Activated naive CD4-positive, alpha-beta T cell treated with anti-CD3 and anti-CD28 coated beads for 36 hours (primary cell): ENCODE results near the gene SLC30A1. TPM values are rescaled to one million over a fixed set of nuclear protein-coding genes. Genes with fewer than 3 reads are reported as not detected.
"Not testable (repeated sequence)": the region's sequence is repeated elsewhere in the genome, so short reads cannot be mapped to it uniquely, and the experiment has no call there.

Experiments used
- CTCF ChIA-PET: fragments of 350-600 bp; sonication (Branson Sonifier 250); formaldehyde crosslinking; loops from one replicate; lab custom pipeline; 2021; ENCODE audit warnings: antibody characterized with exemption; lab: Charles Lee
- DNase-seq: peaks from one replicate; pipeline ENCODE4 v3.0.0-alpha.2; 2020
- H3K27ac Mint-ChIP-seq: one replicate; pipeline ENCODE4 v1.8.0; 2021; ENCODE audit warnings: mild to moderate bottlenecking, mixed read lengths
- H3K27me3 Mint-ChIP-seq: one replicate; pipeline ENCODE4 v1.8.0; 2021; ENCODE audit warnings: low read depth, mixed read lengths
- H3K36me3 Mint-ChIP-seq: one replicate; pipeline ENCODE4 v1.8.0; 2021; ENCODE audit warnings: low read depth, mixed read lengths
- H3K4me1 Mint-ChIP-seq: one replicate; pipeline ENCODE4 v1.8.0; 2021; ENCODE audit warnings: low read depth, mixed read lengths
- H3K4me3 Mint-ChIP-seq: one replicate; pipeline ENCODE4 v1.8.0; 2021; ENCODE audit warnings: mild to moderate bottlenecking, moderate library complexity, mixed read lengths
- H3K9me3 Mint-ChIP-seq: one replicate; pipeline ENCODE4 v1.8.0; 2021; ENCODE audit warnings: mixed read lengths
- intact Hi-C: fragments of 100-400 bp; cut with micrococcal nuclease; formaldehyde crosslinking; loops from one replicate; pipeline ENCODE4 v1.15.1; 2023
- total RNA-seq, 2 experiments: library from RNA; stranded (reverse); gene quantifications; one replicate each; pipeline ENCODE4 v1.2.3, GENCODE V29; 2021

The SLC30A1 gene
- total RNA-seq, 2 experiments from 2014 or later, result 4.4 to 4.7 TPM

DNA sequence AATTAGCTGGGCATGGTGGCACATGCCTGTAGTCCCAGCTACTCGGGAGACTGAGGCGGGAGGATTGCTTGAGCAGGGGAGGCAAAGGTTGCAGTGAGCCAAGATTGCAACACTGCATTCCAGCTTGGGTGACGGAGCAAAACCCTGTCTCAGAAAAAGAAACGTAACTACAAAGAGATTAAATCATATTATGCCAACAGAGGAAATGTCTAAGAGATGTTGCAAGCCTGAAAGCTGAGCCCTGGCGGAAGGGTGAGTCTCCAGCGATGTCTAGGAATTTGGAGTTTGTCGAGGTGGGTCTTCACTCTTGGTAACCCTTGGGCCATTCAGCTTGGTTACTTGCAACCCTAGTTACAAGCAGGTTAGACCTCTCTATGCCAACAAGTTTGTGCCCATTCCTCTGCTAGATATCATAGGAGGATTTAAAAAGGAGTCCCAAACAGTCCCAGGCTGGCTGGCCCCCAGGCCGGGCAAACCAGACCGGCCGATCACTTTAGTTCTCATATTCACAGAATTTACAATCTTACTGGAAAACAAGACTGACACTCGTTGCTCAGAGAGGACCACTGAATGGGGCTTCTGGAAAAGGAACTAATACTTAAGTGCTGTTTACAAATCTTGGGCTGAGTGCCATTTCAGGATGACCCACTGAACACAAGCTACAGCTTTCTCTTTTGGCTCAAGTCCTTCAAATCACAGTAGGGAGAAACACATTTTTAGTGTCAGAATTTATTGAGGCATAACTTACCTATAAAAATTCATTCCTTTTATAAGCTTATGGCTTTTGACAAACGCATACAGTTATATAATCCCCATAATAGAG lies 27.1 kb downstream of the SLC30A1 start:
- Mint-ChIP-seq H3K27ac (no peak overlapping the region), H3K27me3 (peaks cover 2% of the 10 kb centered on the region), H3K4me1 (no peaks in the 10 kb centered on the region), H3K9me3 (no peaks in the 10 kb centered on the region), H3K36me3 (no peaks in the 10 kb centered on the region), H3K4me3 (no peak overlapping the region)
- CTCF ChIA-PET, result interaction anchor here (0.6 to 1.1 kb wide), 2 partner anchors 38 to 188 kb away, joined by 3 read pairs; no protein-coding TSS in a partner anchor
- intact Hi-C loops, result no loop called here
- no peak for DNase-seq

DNA sequence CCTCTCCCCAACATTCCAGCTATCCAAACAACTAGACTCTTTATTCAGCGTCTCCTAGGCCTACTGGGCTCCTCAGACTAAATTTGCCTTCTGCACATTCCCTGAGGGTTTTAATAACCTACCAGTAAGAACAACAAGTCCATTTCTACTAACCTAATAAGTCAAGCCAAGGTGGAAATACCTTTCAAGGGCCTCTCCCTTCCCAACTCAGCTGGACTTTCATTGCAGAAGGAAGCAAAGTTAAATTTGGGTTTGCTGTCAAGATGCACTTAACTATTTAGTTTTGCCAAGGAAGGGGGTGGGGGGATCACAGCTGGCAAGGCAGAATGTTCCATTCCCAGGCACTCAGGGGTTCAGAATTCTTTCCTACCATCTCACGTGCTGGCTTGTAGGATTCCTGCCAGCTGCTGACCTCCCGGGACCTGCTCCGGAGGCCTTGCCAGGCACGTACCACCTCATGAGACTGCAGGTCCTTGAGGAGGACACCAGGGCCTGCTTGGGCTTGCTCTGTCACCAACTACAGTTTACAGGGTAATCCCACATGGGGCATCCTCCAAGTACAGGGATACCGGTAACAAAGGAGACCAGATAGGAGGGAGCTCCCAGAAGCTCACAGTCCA lies 29.8 kb downstream of the SLC30A1 start:
- Mint-ChIP-seq H3K4me3 (no peak overlapping the region), H3K4me1 (no peaks in the 10 kb centered on the region), H3K36me3 (no peaks in the 10 kb centered on the region), H3K27ac (no peak overlapping the region), H3K9me3 (no peaks in the 10 kb centered on the region), H3K27me3 (peaks cover 4% of the 10 kb centered on the region)
- DNase-seq, result no peak
- intact Hi-C loops, result no loop called here
- CTCF ChIA-PET, result no interaction called here

DNA sequence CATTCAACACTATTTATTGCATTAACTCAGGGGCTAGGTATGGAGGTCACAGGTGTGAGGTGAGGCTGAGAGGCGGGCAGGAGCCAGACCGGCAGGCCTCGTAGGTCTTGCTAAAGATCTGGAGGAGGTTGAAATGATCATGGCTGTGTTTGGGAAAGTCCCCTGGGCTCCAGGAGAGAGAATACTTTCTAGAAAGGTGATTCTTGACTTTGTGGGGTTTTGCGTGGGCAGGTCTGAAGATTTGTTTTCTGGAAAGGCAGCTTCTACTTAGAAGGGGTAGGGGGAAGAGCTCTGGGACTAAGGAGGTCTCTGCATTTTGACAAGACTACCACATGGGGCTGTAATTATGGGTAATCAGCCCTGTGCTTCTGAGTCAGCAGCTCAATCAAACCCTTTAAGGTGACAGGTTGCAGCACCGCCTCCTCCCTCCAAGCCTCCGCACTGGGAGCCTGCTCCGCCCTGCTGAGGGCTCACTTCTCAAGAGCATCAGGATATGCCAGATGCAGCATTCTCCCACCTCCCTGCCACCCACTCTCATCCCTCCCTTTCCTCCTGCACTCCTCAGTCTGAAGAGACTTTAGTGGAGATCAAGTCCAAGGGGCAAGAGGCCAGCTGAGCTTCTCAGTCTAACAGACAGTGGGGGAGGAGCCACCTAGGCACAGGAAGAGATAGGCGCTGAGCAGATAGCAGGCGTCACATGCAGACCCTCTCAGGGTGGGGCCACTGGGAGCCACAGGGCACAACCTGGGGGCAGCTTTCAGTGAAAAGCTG lies 30.5 kb downstream of the SLC30A1 start:
- Mint-ChIP-seq H3K9me3 (no peaks in the 10 kb centered on the region), H3K36me3 (no peaks in the 10 kb centered on the region), H3K27me3 (peaks cover 4% of the 10 kb centered on the region), H3K4me3 (no peak overlapping the region), H3K27ac (peak overlapping the region; percentile 39), H3K4me1 (no peaks in the 10 kb centered on the region)
- intact Hi-C loops, result loop anchor here (1.0 kb wide), 1 partner anchor 33 kb away; no protein-coding TSS in a partner anchor
- peak; percentile 57 for DNase-seq
- CTCF ChIA-PET, result no interaction called here

DNA sequence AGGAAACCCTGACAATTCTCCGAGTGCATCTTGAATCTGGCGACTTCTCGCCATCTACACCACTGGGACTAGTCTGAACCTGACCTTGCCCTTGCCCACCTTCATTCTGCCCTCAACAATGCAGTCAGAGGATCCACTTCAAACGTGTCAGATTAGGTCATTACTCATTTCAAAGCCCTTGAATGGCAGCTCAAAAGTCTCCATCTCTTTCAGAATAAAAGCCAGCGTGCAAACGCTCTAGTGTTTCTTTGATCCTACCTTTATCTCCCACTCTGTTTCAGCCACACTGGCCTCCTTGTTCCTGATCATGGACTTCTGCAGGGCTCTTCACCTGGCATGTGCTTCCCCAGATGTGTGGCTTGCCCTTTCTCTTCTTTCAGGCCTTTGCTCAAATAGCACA lies 31.3 kb downstream of the SLC30A1 start:
- intact Hi-C loops, result loop anchor here (1.0 kb wide), 1 partner anchor 32 kb away; no protein-coding TSS in a partner anchor
- no peak overlapping the region for H3K4me3 Mint-ChIP-seq
- CTCF ChIA-PET, result no interaction called here

DNA sequence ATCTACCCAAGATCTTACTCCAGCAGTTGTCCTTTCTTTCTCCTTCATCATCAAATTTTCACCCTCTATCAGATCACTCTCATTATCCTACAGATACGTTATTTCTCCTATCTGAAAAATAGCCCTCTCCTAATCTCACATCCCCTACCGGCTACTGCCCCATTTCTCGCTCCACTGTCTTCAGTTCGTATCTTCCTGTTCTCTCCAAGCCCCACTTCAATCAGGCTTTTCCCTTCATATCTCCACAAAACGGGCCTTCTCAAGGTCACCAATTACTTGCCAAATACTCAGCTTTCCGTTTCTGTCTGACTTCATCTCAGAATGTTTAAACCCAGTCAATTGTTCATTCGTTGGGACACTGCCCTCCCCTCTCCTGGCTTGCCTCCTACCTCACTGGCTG lies 32.4 kb downstream of the SLC30A1 start:
- peaks cover 2% of the 10 kb centered on the region for H3K9me3 Mint-ChIP-seq
- peaks cover 5% of the 10 kb centered on the region for H3K27me3 Mint-ChIP-seq
- no peaks in the 10 kb centered on the region for H3K36me3 Mint-ChIP-seq
- H3K4me1 Mint-ChIP-seq, result no peaks in the 10 kb centered on the region
- DNase-seq, result no peak
- CTCF ChIA-PET, result no interaction called here
- H3K4me3 Mint-ChIP-seq, result no peak overlapping the region
- intact Hi-C loops, result no loop called here
- no peak overlapping the region for H3K27ac Mint-ChIP-seq

More for the DNA sequence above, 31.3 kb downstream of the SLC30A1 start:
- H3K27ac Mint-ChIP-seq, result no peak overlapping the region
- H3K36me3 Mint-ChIP-seq, result no peaks in the 10 kb centered on the region
- H3K9me3 Mint-ChIP-seq, result no peaks in the 10 kb centered on the region
- DNase-seq, result no peak
- peaks cover 4% of the 10 kb centered on the region for H3K27me3 Mint-ChIP-seq
- H3K4me1 Mint-ChIP-seq, result no peaks in the 10 kb centered on the region

DNA sequence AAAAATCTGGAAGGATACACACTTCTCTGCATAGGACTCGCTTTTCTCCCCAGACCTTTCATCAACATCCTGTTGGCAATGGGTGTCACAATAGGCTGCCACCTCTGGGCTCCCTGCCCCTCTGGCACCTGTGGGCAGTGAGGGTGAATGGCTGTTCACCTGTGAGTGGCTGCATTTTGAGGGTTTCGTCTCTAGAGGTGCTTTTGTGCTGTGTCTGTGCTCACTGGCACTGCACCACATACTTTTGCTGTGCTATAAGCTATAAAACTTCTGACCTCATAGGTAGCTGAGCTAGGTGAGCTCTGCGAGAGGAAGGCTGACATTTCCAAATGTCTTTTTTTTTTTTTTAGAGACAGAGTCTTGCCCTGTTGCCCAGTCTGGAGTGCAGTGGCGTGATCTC lies 35.9 kb downstream of the SLC30A1 start:
- no peaks in the 10 kb centered on the region for H3K4me1 Mint-ChIP-seq
- peaks cover 4% of the 10 kb centered on the region for H3K36me3 Mint-ChIP-seq
- CTCF ChIA-PET, result interaction anchor here (0.6 kb wide), 1 partner anchor 328 kb away, joined by 3 read pairs; no protein-coding TSS in a partner anchor
- intact Hi-C loops, result no loop called here
- H3K27me3 Mint-ChIP-seq, result peaks cover 6% of the 10 kb centered on the region
- H3K4me3 Mint-ChIP-seq, result no peak overlapping the region
- DNase-seq, result no peak
- peaks cover 13% of the 10 kb centered on the region for H3K9me3 Mint-ChIP-seq
- no peak overlapping the region for H3K27ac Mint-ChIP-seq

DNA sequence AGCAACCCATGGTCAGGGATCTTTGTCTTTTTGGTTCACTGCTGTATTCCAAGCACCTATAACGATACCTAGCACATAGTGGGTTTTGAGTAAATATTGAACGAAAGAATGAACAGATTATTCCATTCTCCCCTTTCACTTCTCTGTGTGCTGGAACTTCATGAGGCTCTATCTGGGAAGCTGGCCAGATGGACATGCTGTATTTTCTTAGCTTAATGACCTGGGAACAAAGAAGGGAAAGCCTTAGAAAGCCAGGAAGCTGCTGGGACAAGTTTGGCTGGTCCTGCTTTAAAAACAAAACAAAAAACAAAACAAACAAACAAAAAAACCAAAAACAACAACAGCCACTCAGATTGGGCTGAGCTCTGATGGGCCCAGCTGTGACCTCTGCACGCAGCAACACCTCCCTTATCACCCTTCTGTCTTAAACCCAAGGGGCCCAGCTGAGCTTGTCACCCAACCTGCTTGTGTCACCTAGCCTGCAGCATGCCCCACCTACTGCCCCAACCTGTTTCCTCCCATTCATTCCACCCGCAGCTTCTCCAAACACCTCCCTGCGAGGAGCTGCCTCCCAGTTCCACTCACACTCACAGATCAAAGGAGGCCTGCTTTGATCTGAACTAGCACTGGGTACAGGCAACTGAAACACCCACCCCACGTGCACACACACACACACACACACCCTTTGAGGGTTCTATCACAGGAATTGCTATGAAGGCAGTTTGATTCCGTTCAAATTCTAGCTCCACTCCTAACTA lies 37.1 kb downstream of the SLC30A1 start:
- Mint-ChIP-seq H3K4me3 (no peak overlapping the region), H3K9me3 (peaks cover 13% of the 10 kb centered on the region), H3K36me3 (peaks cover 4% of the 10 kb centered on the region), H3K27ac (no peak overlapping the region), H3K27me3 (peaks cover 6% of the 10 kb centered on the region), H3K4me1 (no peaks in the 10 kb centered on the region)
- CTCF ChIA-PET, result no interaction called here
- intact Hi-C loops, result no loop called here
- DNase-seq, result peak; percentile 12

DNA sequence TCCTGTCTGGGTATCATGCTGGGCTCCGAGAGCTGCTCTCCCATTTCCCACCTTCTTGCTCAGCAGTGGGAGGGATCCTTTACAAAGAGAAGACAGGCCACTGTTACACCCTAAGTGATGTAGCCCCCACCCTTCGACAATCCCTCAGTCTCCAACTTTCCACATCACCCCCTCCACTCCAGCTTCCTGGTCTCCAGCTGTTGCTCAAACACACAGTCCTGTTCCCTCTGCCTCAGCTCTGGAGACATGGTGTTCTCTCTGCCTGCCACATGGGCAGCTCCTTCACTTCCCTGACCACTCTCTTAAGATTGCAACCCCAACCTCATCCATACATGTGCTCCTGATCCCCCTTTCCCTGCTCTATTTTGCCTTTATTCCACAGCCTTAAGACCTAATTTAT lies 37.7 kb downstream of the SLC30A1 start:
- H3K36me3 Mint-ChIP-seq, result peaks cover 4% of the 10 kb centered on the region
- DNase-seq, result no peak
- intact Hi-C loops, result no loop called here
- CTCF ChIA-PET, result no interaction called here
- no peak overlapping the region for H3K4me3 Mint-ChIP-seq
- H3K9me3 Mint-ChIP-seq, result peaks cover 13% of the 10 kb centered on the region
- no peak overlapping the region for H3K27ac Mint-ChIP-seq
- H3K4me1 Mint-ChIP-seq, result no peaks in the 10 kb centered on the region
- peaks cover 6% of the 10 kb centered on the region for H3K27me3 Mint-ChIP-seq

DNA sequence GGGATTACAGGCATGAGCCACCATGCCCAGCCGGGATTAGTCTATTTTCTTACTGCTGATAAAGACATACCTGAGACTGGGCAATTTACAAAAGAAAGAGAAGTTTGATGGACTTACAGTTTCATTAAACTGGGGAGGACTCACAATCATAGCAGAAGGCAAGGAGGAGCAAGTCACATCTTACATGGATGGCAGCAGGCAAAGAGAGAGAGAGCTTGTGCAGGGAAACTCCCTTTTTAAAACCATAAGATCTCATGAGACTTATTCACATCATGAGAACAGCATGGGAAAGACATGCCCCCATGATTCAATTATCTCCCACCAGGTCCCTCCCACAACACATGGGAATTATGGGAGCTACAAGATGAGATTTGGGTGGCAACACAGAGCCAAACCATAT lies 38.1 kb downstream of the SLC30A1 start:
- intact Hi-C loops, H3K4me3 Mint-ChIP-seq, DNase-seq, H3K27me3 Mint-ChIP-seq, H3K36me3 Mint-ChIP-seq, H3K27ac Mint-ChIP-seq, CTCF ChIA-PET, H3K4me1 Mint-ChIP-seq: not testable (repeated sequence)
- H3K9me3 Mint-ChIP-seq, result peaks cover 13% of the 10 kb centered on the region

DNA sequence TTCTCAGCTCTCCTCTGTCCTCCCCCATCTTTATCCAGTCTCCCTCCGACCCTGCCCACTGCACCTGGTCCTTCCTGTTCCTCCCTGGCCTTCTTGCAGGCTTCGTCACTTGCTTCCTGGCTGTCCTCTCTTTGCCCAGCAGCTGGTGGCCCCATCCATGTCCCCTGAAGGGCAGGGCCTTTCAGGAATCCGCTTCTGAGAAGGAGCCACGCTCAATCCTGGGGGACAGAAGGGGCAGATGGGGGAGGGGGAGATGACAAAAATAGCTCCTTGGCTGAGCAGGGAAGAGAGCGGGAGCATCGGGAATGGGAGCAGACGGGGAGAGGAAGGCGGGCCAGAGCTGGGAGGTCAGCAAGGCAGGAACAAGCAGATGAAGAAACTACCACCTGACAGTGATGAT lies 40.7 kb downstream of the SLC30A1 start:
- Mint-ChIP-seq H3K27ac (no peak overlapping the region), H3K4me3 (no peak overlapping the region), H3K27me3 (peaks cover 4% of the 10 kb centered on the region), H3K9me3 (peaks cover 13% of the 10 kb centered on the region), H3K4me1 (no peaks in the 10 kb centered on the region), H3K36me3 (peaks cover 4% of the 10 kb centered on the region)
- no peak for DNase-seq
- CTCF ChIA-PET, result no interaction called here
- intact Hi-C loops, result no loop called here

DNA sequence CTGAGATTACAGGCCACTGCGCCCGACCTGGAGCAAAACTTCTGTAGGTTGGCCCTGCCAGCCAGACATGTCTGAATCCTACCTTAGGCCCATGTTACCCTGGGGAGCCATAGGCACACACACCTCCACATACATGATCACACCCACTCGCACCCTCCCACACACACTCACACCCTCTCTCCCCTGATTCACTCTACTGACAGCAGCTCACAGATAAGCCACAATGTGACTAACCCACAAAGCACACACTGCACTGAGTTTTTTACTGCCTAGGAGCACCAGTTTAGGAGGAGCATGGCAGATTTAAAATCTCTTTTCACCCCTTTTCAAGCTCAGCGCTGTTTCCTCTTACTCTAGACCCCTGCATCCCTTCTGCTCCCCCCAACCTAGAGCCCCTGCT lies 41.7 kb downstream of the SLC30A1 start:
- no peaks in the 10 kb centered on the region for H3K4me1 Mint-ChIP-seq
- DNase-seq, result no peak
- H3K9me3 Mint-ChIP-seq, result peaks cover 13% of the 10 kb centered on the region
- peaks cover 4% of the 10 kb centered on the region for H3K36me3 Mint-ChIP-seq
- CTCF ChIA-PET, result no interaction called here
- intact Hi-C loops, result no loop called here
- no peak overlapping the region for H3K4me3 Mint-ChIP-seq
- H3K27me3 Mint-ChIP-seq, result peaks cover 4% of the 10 kb centered on the region
- H3K27ac Mint-ChIP-seq, result no peak overlapping the region

DNA sequence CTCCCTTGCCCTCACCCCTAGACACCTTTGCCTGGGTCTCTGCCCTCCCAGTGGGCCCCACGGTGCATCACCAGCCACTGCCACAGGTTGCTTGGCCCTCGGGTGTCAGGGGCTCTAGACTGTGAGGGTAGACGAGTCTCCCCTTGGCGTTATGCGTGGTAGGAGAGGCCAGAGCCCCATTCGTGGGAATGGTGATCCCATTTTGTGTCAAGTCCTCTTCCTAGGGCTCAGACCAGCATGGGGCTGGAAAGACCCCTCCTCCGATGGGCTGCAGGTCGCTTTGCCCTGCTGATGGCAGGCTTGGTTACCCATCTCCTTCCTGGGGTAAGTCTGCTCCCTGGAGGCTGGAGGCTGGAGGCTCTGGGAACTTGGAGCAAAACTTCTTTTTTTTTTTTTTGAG lies 42.4 kb downstream of the SLC30A1 start:
- CTCF ChIA-PET, result no interaction called here
- no peak for DNase-seq
- Mint-ChIP-seq H3K4me3 (no peak overlapping the region), H3K4me1 (no peaks in the 10 kb centered on the region), H3K9me3 (peaks cover 12% of the 10 kb centered on the region), H3K27me3 (peaks cover 4% of the 10 kb centered on the region), H3K36me3 (peaks cover 4% of the 10 kb centered on the region), H3K27ac (no peak overlapping the region)
- intact Hi-C loops, result no loop called here
